Measurements from ENCODE around the gene TSPAN5.

TSPAN5 gene

GRCh38 chr4:98434816-98435215 is 223.6 kb downstream of the TSPAN5 start:
- no peak for DNase-seq

GRCh38 chr4:98433691-98434090 is 224.7 kb downstream of the TSPAN5 start:
- no peak for DNase-seq

GRCh38 chr4:98430708-98431403 is 227.6 kb downstream of the TSPAN5 start:
- no peak for DNase-seq

- no peak for DNase-seq
Observed at GRCh38 chr4:98423009-98423408, 235.4 kb downstream of the TSPAN5 start.

- no peak for DNase-seq
Observed at GRCh38 chr4:98421111-98421510, 237.3 kb downstream of the TSPAN5 start.

Data from NCI-H526 (cell line).